HepG2 (cell line): ENCODE data around the gene ULBP1. TPM values are rescaled to one million over a fixed set of nuclear protein-coding genes. Genes with fewer than 3 reads are reported as not detected.
A peak's percentile ranks its signal among the peaks of the same experiment; 100 is the strongest.

Source experiments
- ARNTL ChIP-seq: sonication (generic); formaldehyde crosslinking; IDR thresholded peaks from 2 replicates; pipeline ENCODE4 v1.4.0; 2020; ENCODE audit warnings: mild to moderate bottlenecking, missing genetic modification reagents
- EP300 ChIP-seq, 3 experiments: sonication (generic) in 1 of 3; formaldehyde crosslinking in 1 of 3; IDR thresholded peaks; 2 replicates each; pipeline versions ENCODE4 v1.5.1 to v1.6.1; 2011 to 2020; ENCODE audit warnings: low read depth in 2 of 3, low read length in 2 of 3, borderline replicate concordance in 1 of 3, improper control_type of control experiment in 1 of 3, mild to moderate bottlenecking in 1 of 3, missing genetic modification reagents in 1 of 3, moderate library complexity in 1 of 3
- HOXA3 ChIP-seq: sonication (generic); formaldehyde crosslinking; IDR thresholded peaks from 2 replicates; pipeline ENCODE4 v1.5.0; 2020; ENCODE audit warnings: missing genetic modification reagents
- KLF12 ChIP-seq: sonication (generic); formaldehyde crosslinking; IDR thresholded peaks from 2 replicates; pipeline ENCODE4 v1.4.0; 2020; ENCODE audit warnings: missing genetic modification reagents, borderline replicate concordance
- MEIS2 ChIP-seq: sonication (generic); formaldehyde crosslinking; IDR thresholded peaks from 2 replicates; pipeline ENCODE4 v1.9.0; 2021; ENCODE audit warnings: mild to moderate bottlenecking, missing genetic modification reagents
- PHF21A ChIP-seq: sonication (generic); formaldehyde crosslinking; IDR thresholded peaks from 2 replicates; pipeline ENCODE4 v1.5.0; 2020; ENCODE audit warnings: mild to moderate bottlenecking, missing genetic modification reagents
- SIX1 ChIP-seq: sonication (generic); formaldehyde crosslinking; IDR thresholded peaks from 2 replicates; pipeline ENCODE4 v1.4.0; 2020; ENCODE audit warnings: missing genetic modification reagents, borderline replicate concordance
- ZBTB7A ChIP-seq: sonication (generic); formaldehyde crosslinking; IDR thresholded peaks from 2 replicates; pipeline ENCODE4 v1.8.0; 2022; ENCODE audit warnings: mild to moderate bottlenecking, missing genetic modification reagents
- ZBTB7B ChIP-seq: sonication (generic); formaldehyde crosslinking; IDR thresholded peaks from 2 replicates; pipeline ENCODE4 v1.4.0; 2020; ENCODE audit warnings: missing genetic modification reagents
- ZKSCAN8 ChIP-seq: IDR thresholded peaks from 2 replicates; pipeline ENCODE4 v1.6.1; 2016; ENCODE audit warnings: borderline replicate concordance, missing genetic modification reagents, missing compliant biosample characterization
- ZNF382 ChIP-seq: sonication (generic); formaldehyde crosslinking; IDR thresholded peaks from 2 replicates; pipeline ENCODE4 v1.5.0; 2020; ENCODE audit warnings: missing genetic modification reagents, mild to moderate bottlenecking, borderline replicate concordance
- ZNF460 ChIP-seq: sonication (generic); formaldehyde crosslinking; IDR thresholded peaks from 2 replicates; pipeline ENCODE4 v1.5.1; 2020; ENCODE audit warnings: missing genetic modification reagents, mild to moderate bottlenecking, borderline replicate concordance
- ZNF720 ChIP-seq: sonication (generic); formaldehyde crosslinking; IDR thresholded peaks from 2 replicates; pipeline ENCODE4 v1.4.0; 2020; ENCODE audit warnings: missing genetic modification reagents
- ZNF782 ChIP-seq: sonication (generic); formaldehyde crosslinking; IDR thresholded peaks from 2 replicates; pipeline ENCODE4 v1.4.0; 2020; ENCODE audit warnings: missing genetic modification reagents, mild to moderate bottlenecking, borderline replicate concordance
- ZNF83 ChIP-seq: sonication (generic); formaldehyde crosslinking; IDR thresholded peaks from 2 replicates; pipeline ENCODE4 v1.4.0; 2020; ENCODE audit warnings: missing genetic modification reagents, mild to moderate bottlenecking, borderline replicate concordance
- ZNF878 ChIP-seq: sonication (generic); formaldehyde crosslinking; IDR thresholded peaks from 2 replicates; pipeline ENCODE4 v1.8.1; 2023; ENCODE audit warnings: mild to moderate bottlenecking, missing genetic modification reagents, moderate library complexity
- polyA plus RNA-seq, 8 experiments: library from polyadenylated mRNA; depleted of rRNA in 3 of 8; stranded (reverse) in 7 of 8; unstranded in 1 of 8; fragments of >200 nt; fragmentation: Illumina TruSeq in 4 of 8; extraction: Trizol in 4 of 8; gene quantifications; 2 replicates each; pipeline versions ENCODE4 v1.2.1 to v1.2.3, GENCODE V29; 2011 to 2016; ENCODE audit warnings: low read depth in 4 of 8, missing spikeins in 1 of 8, mixed read lengths in 1 of 8; ENCODE audit not compliant: insufficient read depth in 1 of 8
- total RNA-seq, 5 experiments: library from RNA; depleted of rRNA; stranded (reverse); fragments of >200 nt; fragmentation: Illumina TruSeq; extraction: Trizol; gene quantifications; 2 replicates each; pipeline ENCODE4 v1.2.3, GENCODE V29; 2016; ENCODE audit warnings: low read depth in 1 of 5
- TF ChIP-seq, protein P1 (sequence below): sonication (generic); formaldehyde crosslinking; IDR thresholded peaks from 2 replicates; pipeline ENCODE4 v1.4.0; 2020; ENCODE audit warnings: missing genetic modification reagents, borderline replicate concordance
- TF ChIP-seq, protein P2 (sequence below): sonication (generic); formaldehyde crosslinking; IDR thresholded peaks from 2 replicates; pipeline ENCODE4 v1.4.0; 2020; ENCODE audit warnings: low read depth, mild to moderate bottlenecking, missing genetic modification reagents
- TF ChIP-seq, protein P3 (sequence below): IDR thresholded peaks from 2 replicates; pipeline ENCODE4 v1.6.1; 2016; ENCODE audit warnings: missing biosample characterization, missing genetic modification reagents, low read depth
- TF ChIP-seq, protein P4 (sequence below): IDR thresholded peaks from 2 replicates; pipeline ENCODE4 v1.6.1; 2012; ENCODE audit warnings: low read depth, low read length, improper control_type of control experiment

ULBP1 gene
- total and polyA plus RNA-seq, 2 of the 13 experiments (the other 11 are each of a cell fraction or from before 2014, with no cell fraction given): 0.04 to 0.09 TPM

DNA sequence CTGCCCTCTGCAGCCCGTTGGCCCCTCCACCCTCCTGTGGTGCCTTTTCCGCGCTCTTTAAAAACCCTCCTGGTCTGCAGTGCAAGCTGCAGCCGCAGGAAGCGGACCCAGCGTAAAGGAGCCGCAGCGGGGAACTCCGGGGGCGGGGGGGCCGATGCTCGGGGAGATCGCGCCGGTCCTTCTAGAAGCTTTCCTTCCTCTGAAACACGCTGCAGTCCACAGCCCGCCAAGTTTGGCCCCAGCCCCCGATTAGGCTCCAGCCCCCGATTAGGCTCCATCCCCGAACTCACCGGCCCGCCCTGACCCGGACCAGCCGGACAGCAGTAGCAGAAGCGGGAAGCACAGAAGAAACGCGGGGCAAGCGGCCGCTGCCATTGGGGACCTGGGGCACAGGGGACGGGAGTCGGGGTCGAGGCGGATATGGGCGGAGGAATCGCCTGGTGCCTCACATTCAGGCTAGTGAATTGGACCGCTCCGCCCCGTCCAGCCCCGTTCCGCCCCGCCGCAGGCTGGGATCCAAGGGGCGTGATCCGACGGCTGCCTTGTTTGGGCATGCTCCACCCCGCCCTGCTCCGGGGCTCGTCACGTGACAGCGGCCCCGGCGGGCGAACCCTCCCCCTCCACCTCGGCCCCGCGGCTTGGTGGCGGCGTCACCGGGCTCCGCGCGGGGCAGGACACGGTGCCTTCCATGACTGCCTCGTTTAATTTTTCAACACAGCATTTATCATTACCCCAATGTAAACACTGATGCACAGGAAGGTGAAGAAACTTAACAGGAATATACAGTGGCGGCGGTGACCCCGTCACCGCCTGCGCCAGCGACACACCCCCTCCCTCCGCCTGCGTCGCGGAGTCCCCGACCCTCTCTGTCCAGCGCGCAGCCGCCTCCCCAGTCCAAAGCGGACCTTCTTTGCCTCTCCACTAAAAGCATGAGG is 41.3 kb downstream of the ULBP1 start (continued):
- TF ChIP-seq, protein P1, sequence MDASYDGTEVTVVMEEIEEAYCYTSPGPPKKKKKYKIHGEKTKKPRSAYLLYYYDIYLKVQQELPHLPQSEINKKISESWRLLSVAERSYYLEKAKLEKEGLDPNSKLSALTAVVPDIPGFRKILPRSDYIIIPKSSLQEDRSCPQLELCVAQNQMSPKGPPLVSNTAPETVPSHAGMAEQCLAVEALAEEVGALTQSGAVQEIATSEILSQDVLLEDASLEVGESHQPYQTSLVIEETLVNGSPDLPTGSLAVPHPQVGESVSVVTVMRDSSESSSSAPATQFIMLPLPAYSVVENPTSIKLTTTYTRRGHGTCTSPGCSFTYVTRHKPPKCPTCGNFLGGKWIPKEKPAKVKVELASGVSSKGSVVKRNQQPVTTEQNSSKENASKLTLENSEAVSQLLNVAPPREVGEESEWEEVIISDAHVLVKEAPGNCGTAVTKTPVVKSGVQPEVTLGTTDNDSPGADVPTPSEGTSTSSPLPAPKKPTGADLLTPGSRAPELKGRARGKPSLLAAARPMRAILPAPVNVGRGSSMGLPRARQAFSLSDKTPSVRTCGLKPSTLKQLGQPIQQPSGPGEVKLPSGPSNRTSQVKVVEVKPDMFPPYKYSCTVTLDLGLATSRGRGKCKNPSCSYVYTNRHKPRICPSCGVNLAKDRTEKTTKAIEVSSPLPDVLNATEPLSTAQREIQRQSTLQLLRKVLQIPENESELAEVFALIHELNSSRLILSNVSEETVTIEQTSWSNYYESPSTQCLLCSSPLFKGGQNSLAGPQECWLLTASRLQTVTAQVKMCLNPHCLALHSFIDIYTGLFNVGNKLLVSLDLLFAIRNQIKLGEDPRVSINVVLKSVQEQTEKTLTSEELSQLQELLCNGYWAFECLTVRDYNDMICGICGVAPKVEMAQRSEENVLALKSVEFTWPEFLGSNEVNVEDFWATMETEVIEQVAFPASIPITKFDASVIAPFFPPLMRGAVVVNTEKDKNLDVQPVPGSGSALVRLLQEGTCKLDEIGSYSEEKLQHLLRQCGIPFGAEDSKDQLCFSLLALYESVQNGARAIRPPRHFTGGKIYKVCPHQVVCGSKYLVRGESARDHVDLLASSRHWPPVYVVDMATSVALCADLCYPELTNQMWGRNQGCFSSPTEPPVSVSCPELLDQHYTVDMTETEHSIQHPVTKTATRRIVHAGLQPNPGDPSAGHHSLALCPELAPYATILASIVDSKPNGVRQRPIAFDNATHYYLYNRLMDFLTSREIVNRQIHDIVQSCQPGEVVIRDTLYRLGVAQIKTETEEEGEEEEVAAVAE: no peak
- no peak for TF ChIP-seq ZNF460 (CRISPR knock-in tag)
- no peak for TF ChIP-seq ZNF382 (CRISPR knock-in tag)
- no peak for TF ChIP-seq ZKSCAN8 (CRISPR knock-in tag)
- TF ChIP-seq ZNF878 (CRISPR knock-in tag): no peak
- no peak for TF ChIP-seq ZNF83 (CRISPR knock-in tag)
- TF ChIP-seq KLF12 (CRISPR knock-in tag): peak; percentile 69; the same call in 1 of the 2 replicates
- TF ChIP-seq SIX1 (CRISPR knock-in tag): no peak
- TF ChIP-seq MEIS2 (CRISPR knock-in tag): peak; percentile 66; the same call in 1 of the 2 replicates
- TF ChIP-seq EP300 (IDR thresholded peaks at IDR 0.05; ENCODE audit: low read depth in 2 of 2, low read length in 2 of 2): no peak
- TF ChIP-seq EP300 (CRISPR knock-in tag; IDR thresholded peaks at IDR 0.05; ENCODE audit: borderline replicate concordance): peak; percentile 22; the same call in 1 of the 2 replicates
- TF ChIP-seq ARNTL (CRISPR knock-in tag): no peak
- TF ChIP-seq ZNF782 (CRISPR knock-in tag): no peak
- TF ChIP-seq ZBTB7A (CRISPR knock-in tag): no peak
- TF ChIP-seq, protein P2, sequence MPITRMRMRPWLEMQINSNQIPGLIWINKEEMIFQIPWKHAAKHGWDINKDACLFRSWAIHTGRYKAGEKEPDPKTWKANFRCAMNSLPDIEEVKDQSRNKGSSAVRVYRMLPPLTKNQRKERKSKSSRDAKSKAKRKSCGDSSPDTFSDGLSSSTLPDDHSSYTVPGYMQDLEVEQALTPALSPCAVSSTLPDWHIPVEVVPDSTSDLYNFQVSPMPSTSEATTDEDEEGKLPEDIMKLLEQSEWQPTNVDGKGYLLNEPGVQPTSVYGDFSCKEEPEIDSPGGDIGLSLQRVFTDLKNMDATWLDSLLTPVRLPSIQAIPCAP (CRISPR knock-in tag): no peak
- TF ChIP-seq HOXA3 (CRISPR knock-in tag): peak; percentile 81
- TF ChIP-seq ZNF720 (CRISPR knock-in tag): no peak
- TF ChIP-seq, protein P3, sequence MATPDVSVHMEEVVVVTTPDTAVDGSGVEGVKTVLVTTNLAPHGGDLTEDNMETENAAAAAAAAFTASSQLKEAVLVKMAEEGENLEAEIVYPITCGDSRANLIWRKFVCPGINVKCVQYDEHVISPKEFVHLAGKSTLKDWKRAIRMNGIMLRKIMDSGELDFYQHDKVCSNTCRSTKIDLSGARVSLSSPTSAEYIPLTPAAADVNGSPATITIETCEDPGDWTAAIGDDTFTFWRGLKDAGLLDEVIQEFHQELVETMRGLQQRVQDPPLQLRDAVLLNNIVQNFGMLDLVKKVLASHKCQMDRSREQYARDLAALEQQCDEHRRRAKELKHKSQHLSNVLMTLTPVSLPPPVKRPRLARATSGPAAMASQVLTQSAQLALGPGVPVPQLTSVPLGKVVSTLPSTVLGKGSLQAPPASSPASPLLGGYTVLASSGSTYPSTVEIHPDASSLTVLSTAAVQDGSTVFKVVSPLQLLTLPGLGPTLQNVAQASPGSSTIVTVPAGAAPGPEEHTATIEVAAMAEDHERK: no peak
- peak; percentile 50; the same call in 1 of the 2 replicates for TF ChIP-seq ZBTB7B (CRISPR knock-in tag)
- TF ChIP-seq PHF21A (CRISPR knock-in tag): no peak
- TF ChIP-seq, protein P4, sequence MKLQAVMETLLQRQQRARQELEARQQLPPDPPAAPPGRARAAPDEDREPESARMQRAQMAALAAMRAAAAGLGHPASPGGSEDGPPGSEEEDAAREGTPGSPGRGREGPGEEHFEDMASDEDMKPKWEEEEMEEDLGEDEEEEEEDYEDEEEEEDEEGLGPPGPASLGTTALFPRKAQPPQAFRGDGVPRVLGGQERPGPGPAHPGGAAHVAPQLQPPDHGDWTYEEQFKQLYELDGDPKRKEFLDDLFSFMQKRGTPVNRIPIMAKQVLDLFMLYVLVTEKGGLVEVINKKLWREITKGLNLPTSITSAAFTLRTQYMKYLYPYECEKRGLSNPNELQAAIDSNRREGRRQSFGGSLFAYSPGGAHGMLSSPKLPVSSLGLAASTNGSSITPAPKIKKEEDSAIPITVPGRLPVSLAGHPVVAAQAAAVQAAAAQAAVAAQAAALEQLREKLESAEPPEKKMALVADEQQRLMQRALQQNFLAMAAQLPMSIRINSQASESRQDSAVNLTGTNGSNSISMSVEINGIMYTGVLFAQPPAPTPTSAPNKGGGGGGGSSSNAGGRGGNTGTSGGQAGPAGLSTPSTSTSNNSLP: no peak
